ENCODE measurements around the gene GLYATL1. TPM values are rescaled to one million over a fixed set of nuclear protein-coding genes. Genes with fewer than 3 reads are reported as not detected.
A peak's percentile ranks its signal among the peaks of the same experiment; 100 is the strongest.

Gene GLYATL1
- total and polyA plus RNA-seq, 2 of the 13 experiments (the other 11 are each of a cell fraction or from before 2014, with no cell fraction given), result 0.17 TPM; not detected in 1

DNA sequence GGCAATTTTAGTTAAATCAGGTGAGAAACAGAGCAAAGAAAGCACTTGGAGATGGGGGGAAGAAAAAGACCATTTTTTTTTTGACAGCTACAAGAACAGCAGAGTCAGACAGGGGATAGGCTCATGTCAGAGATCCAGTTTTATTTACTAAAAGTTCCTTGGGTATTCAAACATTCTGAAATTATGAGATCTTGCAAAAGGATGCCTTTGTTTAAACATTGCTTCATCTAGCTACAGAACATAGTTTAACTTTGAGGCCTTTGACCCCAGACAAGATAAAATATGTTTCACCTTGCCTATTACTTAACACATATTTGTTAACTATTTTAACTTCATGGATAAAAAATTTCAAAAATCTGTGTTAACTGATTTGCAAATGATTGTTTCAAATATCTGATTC is 6.4 kb downstream of the GLYATL1 start (continued):
- TF ChIP-seq, protein P1, sequence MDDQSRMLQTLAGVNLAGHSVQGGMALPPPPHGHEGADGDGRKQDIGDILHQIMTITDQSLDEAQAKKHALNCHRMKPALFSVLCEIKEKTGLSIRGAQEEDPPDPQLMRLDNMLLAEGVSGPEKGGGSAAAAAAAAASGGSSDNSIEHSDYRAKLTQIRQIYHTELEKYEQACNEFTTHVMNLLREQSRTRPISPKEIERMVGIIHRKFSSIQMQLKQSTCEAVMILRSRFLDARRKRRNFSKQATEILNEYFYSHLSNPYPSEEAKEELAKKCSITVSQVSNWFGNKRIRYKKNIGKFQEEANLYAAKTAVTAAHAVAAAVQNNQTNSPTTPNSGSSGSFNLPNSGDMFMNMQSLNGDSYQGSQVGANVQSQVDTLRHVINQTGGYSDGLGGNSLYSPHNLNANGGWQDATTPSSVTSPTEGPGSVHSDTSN (CRISPR knock-in tag; IDR thresholded peaks at IDR 0.05; ENCODE audit: borderline replicate concordance), result no peak
- TF ChIP-seq, protein P2, sequence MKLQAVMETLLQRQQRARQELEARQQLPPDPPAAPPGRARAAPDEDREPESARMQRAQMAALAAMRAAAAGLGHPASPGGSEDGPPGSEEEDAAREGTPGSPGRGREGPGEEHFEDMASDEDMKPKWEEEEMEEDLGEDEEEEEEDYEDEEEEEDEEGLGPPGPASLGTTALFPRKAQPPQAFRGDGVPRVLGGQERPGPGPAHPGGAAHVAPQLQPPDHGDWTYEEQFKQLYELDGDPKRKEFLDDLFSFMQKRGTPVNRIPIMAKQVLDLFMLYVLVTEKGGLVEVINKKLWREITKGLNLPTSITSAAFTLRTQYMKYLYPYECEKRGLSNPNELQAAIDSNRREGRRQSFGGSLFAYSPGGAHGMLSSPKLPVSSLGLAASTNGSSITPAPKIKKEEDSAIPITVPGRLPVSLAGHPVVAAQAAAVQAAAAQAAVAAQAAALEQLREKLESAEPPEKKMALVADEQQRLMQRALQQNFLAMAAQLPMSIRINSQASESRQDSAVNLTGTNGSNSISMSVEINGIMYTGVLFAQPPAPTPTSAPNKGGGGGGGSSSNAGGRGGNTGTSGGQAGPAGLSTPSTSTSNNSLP (IDR thresholded peaks at IDR 0.05; ENCODE audit: low read depth, low read length), result 0 out of 2 replicates have a peak, but pooled peaks have one; percentile 11
- TF ChIP-seq BCL6 (CRISPR knock-in tag; IDR thresholded peaks at IDR 0.05) (peak; percentile 46; the same call in 1 of the 2 replicates), ZNF3 (CRISPR knock-in tag; IDR thresholded peaks at IDR 0.05) (no peak), ZBTB21 (CRISPR knock-in tag; IDR thresholded peaks at IDR 0.05) (no peak), HNF4A (CRISPR knock-in tag; IDR thresholded peaks at IDR 0.05) (peak; percentile 61; the same call in 1 of the 2 replicates), ONECUT2 (CRISPR knock-in tag; IDR thresholded peaks at IDR 0.05) (no peak), ISL2 (CRISPR knock-in tag; IDR thresholded peaks at IDR 0.05) (0 out of 2 replicates have a peak, but pooled peaks have one; percentile 49), ZNF557 (CRISPR knock-in tag; IDR thresholded peaks at IDR 0.05) (no peak)
- TF ChIP-seq, protein P3, sequence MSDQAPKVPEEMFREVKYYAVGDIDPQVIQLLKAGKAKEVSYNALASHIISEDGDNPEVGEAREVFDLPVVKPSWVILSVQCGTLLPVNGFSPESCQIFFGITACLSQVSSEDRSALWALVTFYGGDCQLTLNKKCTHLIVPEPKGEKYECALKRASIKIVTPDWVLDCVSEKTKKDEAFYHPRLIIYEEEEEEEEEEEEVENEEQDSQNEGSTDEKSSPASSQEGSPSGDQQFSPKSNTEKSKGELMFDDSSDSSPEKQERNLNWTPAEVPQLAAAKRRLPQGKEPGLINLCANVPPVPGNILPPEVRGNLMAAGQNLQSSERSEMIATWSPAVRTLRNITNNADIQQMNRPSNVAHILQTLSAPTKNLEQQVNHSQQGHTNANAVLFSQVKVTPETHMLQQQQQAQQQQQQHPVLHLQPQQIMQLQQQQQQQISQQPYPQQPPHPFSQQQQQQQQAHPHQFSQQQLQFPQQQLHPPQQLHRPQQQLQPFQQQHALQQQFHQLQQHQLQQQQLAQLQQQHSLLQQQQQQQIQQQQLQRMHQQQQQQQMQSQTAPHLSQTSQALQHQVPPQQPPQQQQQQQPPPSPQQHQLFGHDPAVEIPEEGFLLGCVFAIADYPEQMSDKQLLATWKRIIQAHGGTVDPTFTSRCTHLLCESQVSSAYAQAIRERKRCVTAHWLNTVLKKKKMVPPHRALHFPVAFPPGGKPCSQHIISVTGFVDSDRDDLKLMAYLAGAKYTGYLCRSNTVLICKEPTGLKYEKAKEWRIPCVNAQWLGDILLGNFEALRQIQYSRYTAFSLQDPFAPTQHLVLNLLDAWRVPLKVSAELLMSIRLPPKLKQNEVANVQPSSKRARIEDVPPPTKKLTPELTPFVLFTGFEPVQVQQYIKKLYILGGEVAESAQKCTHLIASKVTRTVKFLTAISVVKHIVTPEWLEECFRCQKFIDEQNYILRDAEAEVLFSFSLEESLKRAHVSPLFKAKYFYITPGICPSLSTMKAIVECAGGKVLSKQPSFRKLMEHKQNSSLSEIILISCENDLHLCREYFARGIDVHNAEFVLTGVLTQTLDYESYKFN (CRISPR knock-in tag; conservative IDR thresholded peaks at IDR 0.05), result 0 out of 2 replicates have a peak, but pooled peaks have one; percentile 17
- TF ChIP-seq, protein P4, sequence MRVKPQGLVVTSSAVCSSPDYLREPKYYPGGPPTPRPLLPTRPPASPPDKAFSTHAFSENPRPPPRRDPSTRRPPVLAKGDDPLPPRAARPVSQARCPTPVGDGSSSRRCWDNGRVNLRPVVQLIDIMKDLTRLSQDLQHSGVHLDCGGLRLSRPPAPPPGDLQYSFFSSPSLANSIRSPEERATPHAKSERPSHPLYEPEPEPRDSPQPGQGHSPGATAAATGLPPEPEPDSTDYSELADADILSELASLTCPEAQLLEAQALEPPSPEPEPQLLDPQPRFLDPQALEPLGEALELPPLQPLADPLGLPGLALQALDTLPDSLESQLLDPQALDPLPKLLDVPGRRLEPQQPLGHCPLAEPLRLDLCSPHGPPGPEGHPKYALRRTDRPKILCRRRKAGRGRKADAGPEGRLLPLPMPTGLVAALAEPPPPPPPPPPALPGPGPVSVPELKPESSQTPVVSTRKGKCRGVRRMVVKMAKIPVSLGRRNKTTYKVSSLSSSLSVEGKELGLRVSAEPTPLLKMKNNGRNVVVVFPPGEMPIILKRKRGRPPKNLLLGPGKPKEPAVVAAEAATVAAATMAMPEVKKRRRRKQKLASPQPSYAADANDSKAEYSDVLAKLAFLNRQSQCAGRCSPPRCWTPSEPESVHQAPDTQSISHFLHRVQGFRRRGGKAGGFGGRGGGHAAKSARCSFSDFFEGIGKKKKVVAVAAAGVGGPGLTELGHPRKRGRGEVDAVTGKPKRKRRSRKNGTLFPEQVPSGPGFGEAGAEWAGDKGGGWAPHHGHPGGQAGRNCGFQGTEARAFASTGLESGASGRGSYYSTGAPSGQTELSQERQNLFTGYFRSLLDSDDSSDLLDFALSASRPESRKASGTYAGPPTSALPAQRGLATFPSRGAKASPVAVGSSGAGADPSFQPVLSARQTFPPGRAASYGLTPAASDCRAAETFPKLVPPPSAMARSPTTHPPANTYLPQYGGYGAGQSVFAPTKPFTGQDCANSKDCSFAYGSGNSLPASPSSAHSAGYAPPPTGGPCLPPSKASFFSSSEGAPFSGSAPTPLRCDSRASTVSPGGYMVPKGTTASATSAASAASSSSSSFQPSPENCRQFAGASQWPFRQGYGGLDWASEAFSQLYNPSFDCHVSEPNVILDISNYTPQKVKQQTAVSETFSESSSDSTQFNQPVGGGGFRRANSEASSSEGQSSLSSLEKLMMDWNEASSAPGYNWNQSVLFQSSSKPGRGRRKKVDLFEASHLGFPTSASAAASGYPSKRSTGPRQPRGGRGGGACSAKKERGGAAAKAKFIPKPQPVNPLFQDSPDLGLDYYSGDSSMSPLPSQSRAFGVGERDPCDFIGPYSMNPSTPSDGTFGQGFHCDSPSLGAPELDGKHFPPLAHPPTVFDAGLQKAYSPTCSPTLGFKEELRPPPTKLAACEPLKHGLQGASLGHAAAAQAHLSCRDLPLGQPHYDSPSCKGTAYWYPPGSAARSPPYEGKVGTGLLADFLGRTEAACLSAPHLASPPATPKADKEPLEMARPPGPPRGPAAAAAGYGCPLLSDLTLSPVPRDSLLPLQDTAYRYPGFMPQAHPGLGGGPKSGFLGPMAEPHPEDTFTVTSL (CRISPR knock-in tag; IDR thresholded peaks at IDR 0.05; ENCODE audit: borderline replicate concordance), result no peak
